ELR (cell line): ENCODE results near the gene ECM2.
"Not testable (repeated sequence)": the region's sequence is repeated elsewhere in the genome, so short reads cannot be mapped to it uniquely, and the experiment has no call there.

Experiments used
- DNase-seq: peaks from one replicate; pipeline ENCODE4 v3.0.0-alpha.2; 2015; ENCODE audit warnings: low read depth

The ECM2 gene

DNA sequence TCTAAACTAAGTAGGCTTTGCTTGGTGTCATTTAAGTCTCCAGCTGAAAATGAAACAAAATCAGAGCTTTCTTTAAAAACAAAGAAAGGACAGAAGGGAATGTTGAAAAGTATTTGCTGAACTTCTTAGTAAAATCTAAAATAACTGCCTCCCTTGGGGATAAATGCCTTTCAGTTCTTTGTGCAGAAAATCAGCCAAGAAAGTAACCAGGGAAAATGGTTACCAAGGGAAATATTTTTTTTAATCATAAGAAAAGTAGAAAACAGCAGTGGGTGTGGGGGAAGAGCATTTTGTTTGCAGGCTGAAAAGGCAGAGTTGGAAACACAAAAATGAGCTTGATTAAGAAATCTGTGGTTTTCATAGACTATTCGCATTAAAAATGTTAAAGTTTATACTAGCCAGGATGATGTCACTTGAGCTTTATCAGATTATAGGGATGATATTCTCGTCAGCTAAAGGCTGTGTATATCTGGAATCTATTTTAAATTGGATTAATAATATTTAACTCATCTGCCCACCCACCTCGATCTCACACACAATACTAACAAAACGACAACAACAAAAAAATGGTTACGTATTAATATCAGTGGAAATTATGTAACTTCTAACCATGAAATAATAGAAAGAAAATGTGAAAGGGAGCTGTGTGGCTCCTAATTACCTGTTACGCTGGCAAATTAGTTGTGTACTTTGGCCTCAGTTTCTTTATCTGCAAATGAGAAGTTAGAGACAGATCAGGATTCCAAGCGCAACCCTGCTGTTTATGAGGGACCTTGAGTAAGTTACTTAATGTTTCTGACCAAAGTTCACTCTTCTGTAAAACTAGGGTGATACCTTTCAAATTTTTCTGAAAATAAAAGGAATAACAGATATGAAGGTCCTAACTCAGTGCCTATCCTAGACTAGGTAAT, at the start of gene ECM2:
TSS of gene ECM2 (minus strand) at position 51 of the 911 bp plus-strand sequence. CDS start 13,124 bp downstream, outside the sequence.
- peak; percentile 4 for DNase-seq

DNA sequence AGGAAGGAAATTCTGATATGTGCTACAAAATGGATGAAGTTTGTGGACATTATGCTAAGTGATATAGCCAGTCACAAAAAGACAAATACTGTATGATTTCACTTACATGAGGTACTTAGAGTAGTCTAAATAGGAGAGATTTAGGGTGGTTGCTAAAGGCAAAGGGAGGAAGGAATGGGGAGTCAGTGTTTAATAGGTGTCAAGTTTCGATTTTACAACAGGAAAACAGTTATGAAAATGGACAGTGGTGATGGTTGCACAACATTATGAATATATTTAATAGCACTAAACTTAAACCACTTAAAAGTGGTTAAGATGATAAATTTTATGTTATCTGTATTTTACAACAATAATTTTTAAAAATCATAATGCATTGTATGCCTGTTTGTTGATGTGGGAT, 40.4 kb upstream of the ECM2 start:
- no peak for DNase-seq

DNA sequence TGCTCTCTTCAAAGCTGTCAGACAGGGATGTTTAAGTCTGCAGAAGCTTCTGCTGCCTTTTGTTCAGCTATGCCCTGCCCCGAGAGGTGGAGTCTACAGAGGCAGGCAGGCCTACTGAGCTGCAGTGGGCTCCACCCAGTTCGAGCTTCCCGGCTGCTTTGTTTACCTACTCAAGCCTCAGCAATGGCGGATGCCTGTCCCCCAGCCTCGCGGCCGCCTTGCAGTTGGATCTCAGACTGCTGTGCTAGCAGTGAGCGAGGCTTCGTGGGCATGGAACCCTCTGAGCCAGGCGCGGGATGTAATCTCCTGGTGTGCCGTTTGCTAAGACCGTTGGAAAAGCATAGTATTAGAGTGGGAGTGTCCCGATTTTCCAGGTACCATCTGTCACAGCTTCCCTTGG, 37.8 kb upstream of the ECM2 start:
- not testable (repeated sequence) for DNase-seq

DNA sequence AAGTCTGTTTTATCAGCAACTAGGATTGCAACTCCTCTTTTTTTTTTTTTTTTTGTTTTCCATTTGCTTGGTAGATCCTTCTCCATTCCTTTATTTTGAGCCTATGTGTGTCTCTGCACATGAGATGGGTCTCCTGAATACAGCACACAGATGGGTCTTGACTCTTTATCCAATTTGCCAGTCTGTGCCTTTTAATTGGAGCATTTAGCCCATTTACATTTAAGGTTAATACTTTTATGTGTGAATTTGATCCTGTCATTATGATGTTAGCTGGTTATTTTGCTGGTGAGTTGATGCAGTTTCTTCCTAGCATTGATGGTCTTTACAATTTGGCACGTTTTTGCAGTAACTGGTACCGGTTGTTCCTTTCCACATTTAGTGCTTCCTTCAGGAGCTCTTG, 36.1 kb upstream of the ECM2 start:
- not testable (repeated sequence) for DNase-seq

DNA sequence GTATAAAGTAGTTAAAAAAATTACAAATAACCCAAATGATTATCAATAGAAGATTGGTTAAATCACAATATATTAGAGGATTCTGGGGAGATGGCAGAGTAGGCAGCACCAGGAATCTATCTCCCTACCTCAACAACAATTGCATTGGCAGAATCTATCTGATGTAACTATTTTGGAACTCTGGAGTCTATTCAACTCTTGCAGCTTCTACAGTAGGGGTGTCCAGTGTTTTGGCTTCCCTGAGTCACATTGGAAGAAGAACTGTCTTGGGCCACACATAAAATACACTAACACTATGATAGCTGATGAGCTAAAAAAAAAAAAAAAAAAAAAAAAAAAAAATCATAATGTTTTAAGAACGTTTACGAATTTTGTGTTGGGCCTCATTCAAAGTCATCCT, 29.2 kb upstream of the ECM2 start:
- no peak for DNase-seq

DNA sequence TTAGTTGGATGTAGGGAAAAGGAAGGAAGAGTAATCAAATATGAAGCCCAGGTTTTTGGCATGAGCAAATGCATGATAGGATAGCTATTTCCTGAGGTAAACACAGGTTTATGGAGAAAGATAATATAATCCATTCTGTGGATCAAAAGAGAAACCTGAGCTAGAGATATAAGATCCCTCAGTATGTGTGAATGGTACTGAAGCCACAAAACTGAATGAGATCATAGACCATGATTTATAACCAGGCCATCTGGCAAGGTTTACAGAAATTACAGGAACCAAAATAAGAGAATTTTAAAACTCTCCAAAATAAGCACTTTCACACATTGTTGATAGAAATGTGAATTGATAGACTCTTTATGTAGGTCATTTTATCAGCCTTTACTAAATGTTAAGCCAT, 28.7 kb upstream of the ECM2 start:
- DNase-seq = peak; percentile 8

DNA sequence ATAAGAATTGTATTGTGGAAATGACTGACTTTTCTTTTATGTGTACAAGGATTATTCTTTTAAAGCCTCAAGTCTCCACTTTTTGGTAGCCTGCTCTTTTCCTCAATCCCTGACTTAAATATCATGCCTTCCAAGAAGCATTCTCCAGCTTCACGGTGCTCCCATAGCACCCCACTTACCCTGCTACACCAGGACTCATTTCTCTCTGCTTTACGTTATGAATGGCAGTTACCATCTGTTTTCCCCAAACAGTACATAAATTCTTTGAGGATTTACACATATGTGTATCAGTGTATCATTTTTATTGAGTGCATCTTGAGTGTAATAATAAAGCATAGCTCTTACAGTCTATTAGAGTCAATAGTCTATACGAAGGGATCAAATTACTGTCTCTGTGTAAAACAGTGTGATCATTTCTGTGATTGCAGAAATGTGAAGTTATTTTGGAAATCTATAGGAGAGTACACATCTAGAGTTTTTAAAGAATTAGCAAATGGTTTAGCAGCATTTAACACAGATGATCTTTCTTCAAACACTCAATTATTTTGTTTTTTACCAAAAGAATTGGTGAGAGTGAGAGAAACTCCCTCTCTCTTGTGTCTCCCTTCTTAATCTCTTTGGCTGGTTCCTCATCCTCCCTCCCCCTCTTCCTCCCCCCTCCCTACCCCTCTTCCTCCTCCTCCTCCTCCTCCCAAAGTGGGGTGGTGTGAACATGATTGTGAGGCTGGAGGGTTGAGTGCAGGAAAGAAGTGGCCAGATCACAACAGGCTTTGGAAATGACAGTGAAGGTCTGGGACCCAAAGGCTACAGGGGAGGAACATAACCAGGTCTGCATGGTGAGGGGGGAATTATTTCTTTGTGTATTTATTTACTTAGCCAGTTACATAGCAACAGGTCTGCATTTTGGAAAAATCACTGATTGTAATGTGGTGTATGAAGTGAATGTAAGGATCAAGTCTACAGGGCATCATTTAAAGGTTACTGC, 27.6 kb upstream of the ECM2 start:
- DNase-seq = no peak

DNA sequence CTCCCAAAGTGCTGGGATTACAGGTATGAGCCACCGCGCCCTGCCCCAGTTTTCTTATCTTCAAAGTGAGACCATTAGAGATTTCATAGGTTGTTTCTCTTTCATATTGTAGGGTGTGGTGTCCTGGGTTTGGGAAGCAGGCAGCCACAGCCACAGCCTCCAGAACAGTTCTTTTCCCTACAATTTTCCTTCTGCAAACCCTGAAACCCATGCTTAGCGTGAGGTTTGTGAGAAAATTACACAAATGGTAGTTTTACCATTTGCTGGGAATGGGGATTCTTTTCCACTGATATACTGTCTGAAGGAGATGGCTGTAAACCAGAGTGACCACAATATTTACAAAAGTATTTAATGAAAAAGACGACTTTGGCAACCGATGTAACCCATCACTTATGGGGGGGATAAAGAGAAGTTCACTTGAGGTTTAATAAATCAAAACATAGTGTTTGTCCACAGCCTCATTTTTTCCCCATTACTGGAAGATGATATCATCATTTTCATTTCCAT, 26.7 kb upstream of the ECM2 start:
- peak; percentile 12 for DNase-seq

DNA sequence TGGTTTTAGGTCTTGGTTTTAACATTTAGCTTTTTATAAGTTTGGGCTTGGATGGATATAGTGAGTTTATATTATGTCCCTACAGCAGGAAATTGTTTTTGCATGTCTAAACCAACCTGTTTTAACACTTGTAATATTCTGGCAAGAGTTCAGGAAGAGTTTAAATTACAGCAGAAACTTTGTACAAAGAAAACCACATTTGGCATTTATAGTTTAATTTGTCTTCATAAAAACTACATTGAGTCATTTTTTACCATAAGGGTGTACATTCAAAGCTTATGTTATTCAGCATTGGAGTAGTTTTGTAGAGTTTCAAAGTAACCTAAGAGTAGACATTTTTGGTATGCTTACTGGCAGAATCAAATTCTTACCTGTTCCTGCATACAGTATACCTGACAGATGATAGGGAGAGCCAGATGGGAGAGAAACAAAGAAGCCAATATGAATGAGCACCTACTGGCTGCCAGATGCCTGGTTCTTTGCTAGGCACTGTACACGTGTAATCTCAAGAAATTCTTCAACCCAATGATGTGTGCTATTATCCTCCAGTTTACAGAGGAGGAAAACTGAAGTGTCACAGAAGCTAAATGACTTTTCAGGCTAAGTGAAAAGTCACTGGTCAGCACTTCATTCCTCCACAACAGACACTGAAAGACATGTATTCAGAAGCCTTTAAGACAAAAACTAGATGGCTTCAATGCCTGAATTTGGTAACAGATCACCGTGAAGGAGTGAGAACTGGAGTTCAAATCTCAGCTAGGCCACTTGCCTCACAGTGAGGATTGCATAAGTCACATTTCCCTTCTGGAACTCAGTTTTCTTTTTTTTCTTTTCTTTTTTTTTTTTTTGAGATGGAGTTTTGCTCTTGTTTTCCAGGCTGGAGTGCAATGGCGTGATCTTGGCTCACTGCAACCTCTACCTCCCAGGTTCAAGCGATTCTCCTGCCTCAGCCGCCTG, 25.9 kb upstream of the ECM2 start:
- DNase-seq = peak; percentile 6

DNA sequence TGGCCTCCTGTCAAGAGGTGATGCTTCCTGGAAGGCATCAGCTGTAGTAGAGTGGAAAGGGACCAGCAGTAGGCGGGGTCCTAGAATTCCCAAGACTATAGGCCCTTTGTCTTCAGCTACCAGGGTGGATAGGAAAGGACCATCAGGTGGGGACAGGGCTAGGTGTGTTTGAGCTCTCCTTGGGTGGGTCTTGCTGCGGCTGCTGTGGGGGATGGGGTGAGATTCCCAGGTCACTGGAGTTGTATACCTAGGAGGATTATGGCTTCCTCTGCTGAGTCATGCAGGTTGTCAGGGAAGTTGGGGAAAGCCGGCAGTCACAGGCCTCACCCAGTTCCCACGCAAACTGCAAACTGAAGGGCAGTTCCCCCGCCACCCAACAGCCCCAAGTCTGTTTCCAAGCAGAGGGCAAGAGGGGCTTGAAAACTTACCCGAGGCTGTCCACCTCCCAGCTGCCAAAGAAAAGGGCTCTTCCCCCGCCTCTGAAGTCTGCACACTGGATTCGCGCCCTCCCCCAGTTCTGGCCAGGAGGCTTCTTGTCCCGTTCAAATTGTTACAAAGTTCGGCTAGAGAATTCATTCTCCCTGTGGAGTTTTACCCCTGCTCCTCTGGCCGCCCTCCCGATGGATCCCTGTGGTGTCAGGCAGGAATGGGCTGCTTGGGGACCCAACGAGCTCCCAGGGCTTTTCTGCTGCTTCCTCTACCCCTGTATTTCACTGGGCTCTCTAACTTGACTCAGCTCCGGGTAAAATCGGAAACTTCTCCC, 23.0 kb upstream of the ECM2 start:
- DNase-seq = no peak

DNA sequence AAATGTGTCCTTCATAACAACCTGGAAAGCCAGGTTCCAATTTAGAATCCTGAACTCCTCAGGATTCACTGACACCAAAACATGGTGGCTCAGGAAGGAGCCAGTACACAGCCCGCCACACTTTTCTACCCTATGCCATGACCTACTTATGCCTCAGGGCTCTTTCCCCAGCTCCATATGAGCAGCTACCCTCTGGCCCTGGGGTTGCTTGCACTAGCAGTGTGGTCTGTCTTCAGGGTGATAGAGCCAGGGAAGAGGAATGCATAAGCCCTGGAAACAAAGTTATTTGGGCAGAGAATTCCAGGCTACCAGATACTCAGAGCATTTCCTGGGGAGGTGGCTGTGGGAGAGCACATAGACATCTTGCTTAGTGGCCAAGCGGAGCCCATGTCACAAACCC, 15.0 kb upstream of the ECM2 start:
- no peak for DNase-seq

DNA sequence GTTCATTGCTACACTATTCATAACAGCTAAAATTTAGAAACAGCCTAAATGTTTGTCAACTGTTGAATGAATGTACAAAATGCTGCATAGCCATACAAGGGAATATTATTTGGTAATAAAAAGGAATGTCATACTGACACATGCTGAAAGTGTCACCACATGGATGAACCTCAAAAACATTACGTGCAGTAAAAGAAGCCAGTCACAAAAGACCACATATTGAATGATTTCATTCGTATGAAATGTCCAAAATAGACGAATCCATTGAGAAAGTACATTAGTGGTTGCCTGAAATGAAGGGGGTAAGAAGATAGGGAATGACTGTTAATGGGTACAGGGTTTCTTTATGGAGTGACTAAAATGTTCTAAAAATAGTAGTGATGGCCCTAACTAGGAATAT, 11.6 kb upstream of the ECM2 start:
- no peak for DNase-seq

DNA sequence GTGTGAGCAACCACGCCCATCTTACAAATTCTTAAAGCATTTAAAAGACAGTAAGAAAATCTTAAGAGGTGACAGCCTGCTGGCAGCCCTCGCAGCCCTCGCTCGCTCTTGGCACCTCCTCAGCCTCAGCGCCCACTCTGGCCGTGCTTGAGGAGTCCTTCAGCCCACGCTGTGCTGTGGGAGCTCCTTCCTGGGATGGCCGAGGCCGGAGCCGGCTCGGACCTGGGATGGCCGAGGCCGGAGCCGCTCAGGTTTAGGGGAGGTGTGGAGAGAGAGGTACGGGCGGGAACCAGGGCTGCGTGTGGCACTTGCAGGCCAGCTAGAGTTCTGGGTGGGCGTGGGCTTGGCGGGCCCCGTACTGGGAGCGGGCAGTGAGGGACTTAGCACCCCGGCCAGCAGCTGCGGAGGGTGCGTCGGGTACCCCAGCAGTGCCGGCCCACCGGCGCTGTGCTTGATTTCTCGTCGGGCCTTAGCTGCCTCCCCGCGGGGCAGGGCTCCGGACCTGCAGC, 9.3 kb upstream of the ECM2 start:
- DNase-seq = no peak

DNA sequence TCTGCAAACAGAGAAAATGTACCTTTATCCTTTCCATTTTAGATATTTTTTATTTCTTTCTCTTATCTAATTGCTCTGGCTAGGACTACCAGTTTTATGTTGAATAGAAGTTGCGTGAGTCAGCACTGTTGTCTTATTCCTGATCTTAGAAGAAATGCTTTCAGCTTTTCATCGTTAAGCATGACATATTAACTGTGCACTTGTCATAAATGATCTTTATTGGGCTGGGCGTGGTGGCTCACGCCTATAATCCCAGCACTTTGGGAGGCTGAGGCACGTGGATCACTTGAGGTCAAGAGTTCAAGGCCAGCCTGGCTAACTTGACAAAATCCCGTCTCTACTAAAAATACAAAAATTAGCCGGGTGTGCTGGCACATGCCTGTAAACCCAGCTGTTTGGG, 8.2 kb upstream of the ECM2 start:
- DNase-seq = no peak

DNA sequence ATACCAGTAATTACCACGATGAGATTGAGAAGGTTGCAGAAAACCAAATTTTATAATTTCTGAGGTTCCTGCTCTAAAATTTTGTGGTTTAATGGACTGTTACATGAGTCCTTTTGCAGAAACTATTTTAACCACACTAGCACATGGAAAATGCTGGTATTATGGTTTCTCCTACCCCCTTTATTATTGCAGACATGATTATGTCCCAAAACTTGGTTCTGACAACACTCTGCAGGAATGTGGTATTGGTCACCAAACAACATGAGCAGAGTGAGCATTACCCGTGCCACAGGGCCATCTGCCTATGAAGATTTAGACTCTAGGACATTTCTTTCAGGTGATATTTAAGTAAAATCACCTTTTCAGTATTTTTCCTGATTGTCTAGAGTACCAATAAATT, 2.8 kb upstream of the ECM2 start:
- peak; percentile 46 for DNase-seq

DNA sequence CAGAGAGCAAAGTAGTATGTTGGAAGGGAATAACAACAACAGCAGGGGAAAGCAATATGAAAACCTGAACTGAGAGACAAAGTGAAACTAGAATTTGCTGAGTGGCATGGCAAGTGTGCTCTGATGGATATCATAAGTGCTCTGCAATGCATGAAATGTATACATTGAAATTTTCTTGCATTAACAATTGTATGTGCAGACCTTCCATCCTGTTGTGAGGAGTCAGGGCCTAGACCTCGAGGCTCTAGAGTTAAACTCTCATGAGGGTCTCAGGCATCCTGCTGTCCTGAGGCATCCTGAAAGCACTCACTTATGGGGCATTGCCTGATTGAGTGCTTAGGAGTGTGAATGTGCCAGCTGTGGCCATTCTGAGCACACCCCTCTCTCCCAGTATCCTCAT, 1.1 kb downstream of the ECM2 start:
- DNase-seq = no peak

DNA sequence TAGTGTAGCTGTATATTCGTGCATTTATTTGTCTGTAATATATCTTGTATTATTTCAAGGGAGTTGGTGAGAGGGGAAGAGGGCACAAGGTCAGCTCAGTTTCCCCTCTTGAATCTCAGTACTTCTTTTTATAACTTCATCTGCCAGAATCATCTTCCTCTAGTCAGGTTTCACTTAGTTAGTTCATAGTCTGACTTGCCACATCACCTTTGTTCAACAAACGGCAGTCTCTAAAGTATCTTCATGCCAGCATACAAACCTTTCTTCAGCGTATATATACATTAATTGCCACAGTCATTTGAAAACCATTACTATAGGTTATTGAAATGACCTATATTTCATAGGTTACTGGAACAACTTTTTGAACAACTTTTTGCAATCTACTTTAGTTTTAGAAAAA, 1.6 kb downstream of the ECM2 start:
- no peak for DNase-seq

DNA sequence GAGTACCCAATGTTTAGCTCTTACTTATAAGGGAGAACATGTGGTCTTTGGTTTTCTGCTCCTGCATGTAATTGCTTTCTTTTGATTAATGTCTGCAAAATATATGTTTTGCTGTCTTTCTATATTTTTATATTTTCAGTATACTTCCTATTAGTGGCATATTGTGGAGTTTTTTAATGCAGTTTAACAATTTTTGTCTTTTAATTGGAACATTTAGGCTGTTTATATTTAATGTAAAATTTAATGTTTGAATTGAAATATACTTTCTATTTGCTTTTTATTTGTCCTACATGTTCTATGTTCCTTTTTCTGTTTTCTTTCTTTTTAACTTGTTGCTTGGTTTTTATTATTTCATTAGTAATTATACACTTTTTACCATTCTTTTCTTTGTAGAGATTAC, 4.9 kb downstream of the ECM2 start:
- DNase-seq = no peak

DNA sequence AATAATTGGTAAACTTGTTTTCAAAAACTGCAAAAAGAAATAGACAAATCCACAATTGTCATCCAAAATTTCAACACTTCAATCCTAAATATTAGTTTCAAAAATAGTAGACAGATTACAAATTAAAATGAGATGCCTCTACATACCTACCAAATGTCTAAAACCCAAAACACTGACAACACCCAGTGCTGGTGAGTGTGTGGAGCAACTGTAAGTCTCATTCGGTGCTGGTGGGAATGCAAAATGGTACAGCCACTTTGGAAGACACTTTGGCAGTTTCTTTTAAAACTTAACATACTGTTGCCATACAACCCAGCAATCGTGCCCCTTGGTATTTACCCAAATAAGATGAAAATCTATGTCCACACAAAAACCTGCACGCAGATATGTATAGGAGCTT, 6.7 kb downstream of the ECM2 start:
- DNase-seq = no peak

DNA sequence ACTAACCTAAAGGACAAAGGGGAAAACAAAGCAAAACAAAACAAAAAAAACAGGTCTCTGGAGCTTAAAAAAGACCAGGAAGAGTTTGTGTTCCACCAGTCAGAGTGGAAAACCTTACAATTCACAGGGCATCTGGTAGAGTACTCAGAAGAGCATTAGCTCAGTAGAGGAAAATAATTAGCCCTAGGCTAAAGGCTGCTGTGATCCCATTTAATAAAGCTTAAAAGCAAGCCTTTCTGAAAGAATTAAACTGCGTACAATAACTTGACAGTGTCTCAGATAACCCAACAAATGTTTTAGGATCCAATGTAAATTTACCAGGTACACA, 7.3 kb downstream of the ECM2 start:
- DNase-seq = no peak
